Measurements from ENCODE around the gene KPTN.

- peak in 1 of 3 experiments; percentile 70; a peak in 1 of 4 replicates for TF ChIP-seq CTCF (IDR thresholded peaks at IDR 0.05; ENCODE audit: control extremely low read depth in 1 of 3, insufficient read depth in 1 of 3, low read depth in 1 of 3, low read length in 3 of 3)
- TF ChIP-seq CEBPB (IDR thresholded peaks at IDR 0.05; ENCODE audit: low read depth, low read length), result 0 out of 2 replicates have a peak, but pooled peaks have one; percentile 17
- TF ChIP-seq ATF3 (IDR thresholded peaks at IDR 0.05; ENCODE audit: insufficient read depth, low read depth, low read length), result peak; percentile 94
- no peak for TF ChIP-seq YY1 (IDR thresholded peaks at IDR 0.05; ENCODE audit: low read depth, low read length)
- no peak for TF ChIP-seq KDM1A (IDR thresholded peaks at IDR 0.05; ENCODE audit: borderline replicate concordance, low read length)
- no peak for TF ChIP-seq SP2 (IDR thresholded peaks at IDR 0.05; ENCODE audit: low read length)
- TF ChIP-seq RFX5 (IDR thresholded peaks at IDR 0.05; ENCODE audit: borderline replicate concordance, low read depth, low read length), result no peak
- peak in 1 of 2 experiments; percentile 74; a peak in 1 of 3 replicates for TF ChIP-seq EP300 (IDR thresholded peaks at IDR 0.05; ENCODE audit: borderline replicate concordance in 1 of 2, low read depth in 2 of 2, low read length in 2 of 2)
- TF ChIP-seq RAD21 (IDR thresholded peaks at IDR 0.05 in 1 of 2, conservative IDR thresholded peaks at IDR 0.05 in 1 of 2; ENCODE audit: low read depth in 2 of 2, low read length in 2 of 2), result peak; percentile 52 to 65
- peak; percentile 92 for TF ChIP-seq MAX (IDR thresholded peaks at IDR 0.05)
Observed at GRCh38 chr19:47514869-47515588, 31.0 kb upstream of the KPTN start, which contains the start of gene NAPA.

Measured in H1 (cell line).